Neural cell (in vitro differentiated cells): ENCODE measurements around the gene SDK1. TPM values are rescaled to one million over a fixed set of nuclear protein-coding genes. Genes with fewer than 3 reads are reported as not detected.
"Not testable (repeated sequence)": the region's sequence is repeated elsewhere in the genome, so short reads cannot be mapped to it uniquely, and the experiment has no call there.

Experiments used
- H2AFZ ChIP-seq: fragments of 200-600, 300-800 bp; sonication (generic), shearing (Covaris generic); 2 replicates; pipeline ENCODE4 v1.6.0; 2014; ENCODE audit warnings: low read depth, mild to moderate bottlenecking, antibody characterized with exemption, low read length, moderate library complexity
- H3F3A ChIP-seq: fragments of 200-600 bp; shearing (Covaris generic); 2 replicates; pipeline ENCODE4 v1.6.1; 2016; ENCODE audit warnings: mild to moderate bottlenecking, moderate library complexity, mixed read lengths, antibody characterized with exemption, low read length; ENCODE audit not compliant: insufficient read depth, poor library complexity, severe bottlenecking
- H3K27ac ChIP-seq: fragments of 200-600, 300-800 bp; sonication (generic), shearing (Covaris generic); 2 replicates; pipeline ENCODE4 v1.5.1; 2014; ENCODE audit warnings: mild to moderate bottlenecking, low read length, moderate library complexity
- H3K27me3 ChIP-seq: fragments of 300-800, 200-600 bp; sonication (generic), shearing (Covaris generic); 2 replicates; pipeline ENCODE4 v1.6.0; 2014; ENCODE audit warnings: mild to moderate bottlenecking, low read depth, low read length, moderate library complexity; ENCODE audit not compliant: insufficient read depth
- H3K36me3 ChIP-seq: fragments of 300-800, 200-600 bp; sonication (generic), shearing (Covaris generic); 2 replicates; pipeline ENCODE4 v1.5.1; 2014; ENCODE audit warnings: mild to moderate bottlenecking, antibody characterized with exemption, low read length, moderate library complexity; ENCODE audit not compliant: insufficient read depth
- H3K4me2 ChIP-seq: fragments of 300-800, 200-600 bp; sonication (generic), shearing (Covaris generic); 2 replicates; pipeline ENCODE4 v1.6.0; 2014; ENCODE audit warnings: mild to moderate bottlenecking, low read length
- H3K4me3 ChIP-seq: fragments of 300-800, 200-600 bp; sonication (generic), shearing (Covaris generic); 2 replicates; pipeline ENCODE4 v1.5.1; 2014; ENCODE audit warnings: mild to moderate bottlenecking, low read length, moderate library complexity
- H3K79me2 ChIP-seq: fragments of 200-600 bp; shearing (Covaris generic); replicated peaks from 2 replicates; pipeline ENCODE4 v1.6.0; 2014; ENCODE audit warnings: mild to moderate bottlenecking, low read length, moderate library complexity; ENCODE audit not compliant: insufficient read depth
- H3K9ac ChIP-seq: fragments of 300-800, 200-600 bp; sonication (generic), shearing (Covaris generic); 2 replicates; pipeline ENCODE4 v1.6.1; 2016; ENCODE audit warnings: mild to moderate bottlenecking, low read length, mixed read lengths
- H3K9me2 ChIP-seq: fragments of 200-600 bp; shearing (Covaris generic); 2 replicates; pipeline ENCODE4 v1.6.1; 2016; ENCODE audit warnings: mild to moderate bottlenecking, low read length, mixed read lengths; ENCODE audit not compliant: insufficient read depth
- H3K9me3 ChIP-seq: fragments of 200-600, 300-800 bp; sonication (generic), shearing (Covaris generic); 2 replicates; pipeline ENCODE4 v1.6.1; 2016; ENCODE audit warnings: mild to moderate bottlenecking, mixed run types, low read length, moderate library complexity, mixed read lengths
- H4K20me1 ChIP-seq: fragments of 200-600 bp; shearing (Covaris generic); 2 replicates; pipeline ENCODE4 v1.6.1; 2016; ENCODE audit warnings: mild to moderate bottlenecking, mixed run types; ENCODE audit not compliant: insufficient read depth
- EP300 ChIP-seq: fragments of 450-650 bp; conservative IDR thresholded peaks from 2 replicates; pipeline ENCODE4 v1.6.1; 2014; ENCODE audit warnings: antibody characterized with exemption, mild to moderate bottlenecking, moderate library complexity; ENCODE audit not compliant: poor library complexity, severe bottlenecking
- EZH2 ChIP-seq: fragments of 200-600, 300-800 bp; shearing (Covaris generic), sonication (generic); IDR thresholded peaks from 2 replicates; pipeline ENCODE4 v1.6.1; 2014; ENCODE audit warnings: antibody characterized with exemption, low read length, borderline replicate concordance, mild to moderate bottlenecking; ENCODE audit not compliant: insufficient read depth, poor library complexity, severe bottlenecking
- MXI1 ChIP-seq: fragments of 450-650 bp; conservative IDR thresholded peaks from 2 replicates; pipeline ENCODE4 v1.6.1; 2014; ENCODE audit warnings: antibody characterized with exemption, mild to moderate bottlenecking; ENCODE audit not compliant: poor library complexity, severe bottlenecking
- POLR2AphosphoS5 ChIP-seq: IDR thresholded peaks from 2 replicates; pipeline ENCODE4 v1.6.1; 2012
- RAD21 ChIP-seq: fragments of 450-650 bp; conservative IDR thresholded peaks from 2 replicates; pipeline ENCODE4 v1.6.1; 2014; ENCODE audit warnings: antibody characterized with exemption, mild to moderate bottlenecking, moderate library complexity
- REST ChIP-seq: IDR thresholded peaks from 2 replicates; pipeline ENCODE4 v1.6.1; 2012; ENCODE audit warnings: borderline replicate concordance
- SMC3 ChIP-seq: fragments of 450-650 bp; conservative IDR thresholded peaks from 2 replicates; pipeline ENCODE4 v1.6.1; 2014; ENCODE audit warnings: antibody characterized with exemption, mild to moderate bottlenecking, moderate library complexity; ENCODE audit not compliant: poor library complexity
- TAF1 ChIP-seq: IDR thresholded peaks from 2 replicates; pipeline ENCODE4 v1.6.1; 2012; ENCODE audit warnings: low read depth
- polyA plus RNA-seq: library from polyadenylated mRNA; depleted of rRNA; stranded (reverse); fragments of >200 nt; gene quantifications from 2 replicates; pipeline ENCODE4 v1.2.3, GENCODE V29; 2014
- TF ChIP-seq, protein P1 (sequence below): fragments of 450-650 bp; IDR thresholded peaks from 2 replicates; pipeline ENCODE4 v1.5.1; 2014; ENCODE audit warnings: antibody characterized with exemption, mild to moderate bottlenecking, moderate library complexity; ENCODE audit not compliant: poor library complexity, severe bottlenecking

Gene SDK1
- polyA plus RNA-seq, 1 donor from 2014 or later: 2.7 TPM

- no peaks in the 10 kb centered on the region for H4K20me1 ChIP-seq
- H3K79me2 ChIP-seq: no peaks in the 10 kb centered on the region
- H2AFZ ChIP-seq: no peak overlapping the region
- H3K27me3 ChIP-seq: no peaks in the 10 kb centered on the region
- no peak overlapping the region for H3K27ac ChIP-seq
- TF ChIP-seq EP300: no peak
- TF ChIP-seq POLR2AphosphoS5: no peak
- TF ChIP-seq REST: no peak
- TF ChIP-seq RAD21: no peak
- TF ChIP-seq MXI1: no peak
- TF ChIP-seq TAF1: no peak
- TF ChIP-seq, protein P1, sequence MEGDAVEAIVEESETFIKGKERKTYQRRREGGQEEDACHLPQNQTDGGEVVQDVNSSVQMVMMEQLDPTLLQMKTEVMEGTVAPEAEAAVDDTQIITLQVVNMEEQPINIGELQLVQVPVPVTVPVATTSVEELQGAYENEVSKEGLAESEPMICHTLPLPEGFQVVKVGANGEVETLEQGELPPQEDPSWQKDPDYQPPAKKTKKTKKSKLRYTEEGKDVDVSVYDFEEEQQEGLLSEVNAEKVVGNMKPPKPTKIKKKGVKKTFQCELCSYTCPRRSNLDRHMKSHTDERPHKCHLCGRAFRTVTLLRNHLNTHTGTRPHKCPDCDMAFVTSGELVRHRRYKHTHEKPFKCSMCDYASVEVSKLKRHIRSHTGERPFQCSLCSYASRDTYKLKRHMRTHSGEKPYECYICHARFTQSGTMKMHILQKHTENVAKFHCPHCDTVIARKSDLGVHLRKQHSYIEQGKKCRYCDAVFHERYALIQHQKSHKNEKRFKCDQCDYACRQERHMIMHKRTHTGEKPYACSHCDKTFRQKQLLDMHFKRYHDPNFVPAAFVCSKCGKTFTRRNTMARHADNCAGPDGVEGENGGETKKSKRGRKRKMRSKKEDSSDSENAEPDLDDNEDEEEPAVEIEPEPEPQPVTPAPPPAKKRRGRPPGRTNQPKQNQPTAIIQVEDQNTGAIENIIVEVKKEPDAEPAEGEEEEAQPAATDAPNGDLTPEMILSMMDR: no peak
- TF ChIP-seq EZH2: no peak
- TF ChIP-seq SMC3: no peak
- no peak overlapping the region for H3K9ac ChIP-seq
- no peak overlapping the region for H3K4me2 ChIP-seq
- H3K36me3 ChIP-seq: no peaks in the 10 kb centered on the region
- H3F3A ChIP-seq: no peaks in the 10 kb centered on the region
- no peaks in the 10 kb centered on the region for H3K9me2 ChIP-seq
- H3K4me3 ChIP-seq: no peak overlapping the region
- no peaks in the 10 kb centered on the region for H3K9me3 ChIP-seq
These were observed 960.0 kb downstream of the SDK1 start for GRCh38 chr7:4260867-4261600.

- no peak overlapping the region for H3K4me2 ChIP-seq
- no peak overlapping the region for H3K27ac ChIP-seq
- TF ChIP-seq EZH2 (no peak), SMC3 (no peak), MXI1 (no peak), REST (no peak), EP300 (no peak), TAF1 (no peak), POLR2AphosphoS5 (no peak), RAD21 (no peak)
- TF ChIP-seq, protein P1: no peak
- H3K9ac ChIP-seq: no peak overlapping the region
- H3F3A ChIP-seq: no peaks in the 10 kb centered on the region
- H3K9me2 ChIP-seq: no peaks in the 10 kb centered on the region
- no peaks in the 10 kb centered on the region for H3K36me3 ChIP-seq
- no peaks in the 10 kb centered on the region for H3K27me3 ChIP-seq
- no peaks in the 10 kb centered on the region for H3K79me2 ChIP-seq
- no peaks in the 10 kb centered on the region for H4K20me1 ChIP-seq
- H3K9me3 ChIP-seq: no peaks in the 10 kb centered on the region
- no peak overlapping the region for H2AFZ ChIP-seq
- H3K4me3 ChIP-seq: no peak overlapping the region
These were observed 960.5 kb downstream of the SDK1 start for GRCh38 chr7:4261601-4261960.

- not testable (repeated sequence) for H3K79me2 ChIP-seq, H3F3A ChIP-seq, H3K36me3 ChIP-seq, H3K4me2 ChIP-seq, H2AFZ ChIP-seq, H3K4me3 ChIP-seq, H4K20me1 ChIP-seq, H3K9me3 ChIP-seq, H3K27me3 ChIP-seq, H3K27ac ChIP-seq, H3K9me2 ChIP-seq, H3K9ac ChIP-seq
These were observed 963.2 kb downstream of the SDK1 start for GRCh38 chr7:4264206-4264605.
